HCT116 (cell line): ENCODE data around the gene PIP4K2C. TPM values are rescaled to one million over a fixed set of nuclear protein-coding genes. Genes with fewer than 3 reads are reported as not detected.
"Not testable (repeated sequence)": the region's sequence is repeated elsewhere in the genome, so short reads cannot be mapped to it uniquely, and the experiment has no call there.

ENCODE experiments used
- ATAC-seq: fragments of 200-7000 bp; cut with Tn5 transposase; 2 replicates; pipeline ENCODE4 v1.9.1; 2020; ENCODE audit warnings: mild to moderate bottlenecking, moderate library complexity
- BruUV-seq: library from RNA; stranded (reverse); fragments of 400-500 nt; replicated peaks from 2 replicates; lab custom pipeline; 2021; lab: Mats Ljungman, UMichigan
- CTCF ChIA-PET: fragments of 300-600 bp; sonication (Branson Sonifier 250); formaldehyde crosslinking; loops from one replicate; lab custom pipeline; 2021; ENCODE audit warnings: antibody characterized with exemption; lab: Charles Lee
- POLR2A ChIA-PET: fragments of 300-600, 350-600 bp; sonication (Branson Sonifier 250); formaldehyde crosslinking; loops from one replicate; lab custom pipeline; 2021; ENCODE audit warnings: antibody characterized with exemption; lab: Charles Lee
- RAD21 ChIA-PET, 2 experiments: fragments of 300-600 bp; sonication (Branson Sonifier 250); formaldehyde crosslinking; loops; one replicate each; lab custom pipeline; 2023; ENCODE audit warnings: low total read pairs in 2 of 2; ENCODE audit not compliant: uncharacterized antibody in 2 of 2, unreplicated experiment in 2 of 2, low non-redundant PET in 1 of 2; lab: Charles Lee
- DNase-seq: peaks from one replicate; pipeline ENCODE4 v3.0.0-alpha.2; 2010; ENCODE audit warnings: low read depth, low spot score
- H2AFZ ChIP-seq: fragments of 200-600 bp; shearing (Covaris generic), sonication (generic); 2 replicates; pipeline ENCODE4 v1.6.1; 2017; ENCODE audit warnings: low read depth, mixed run types, mixed read lengths, antibody characterized with exemption, low read length; ENCODE audit not compliant: poor library complexity, severe bottlenecking
- H3K27ac ChIP-seq: 2 replicates; pipeline ENCODE4 v1.5.1; 2012; ENCODE audit warnings: low read depth, low read length
- H3K27me3 ChIP-seq: fragments of 200-600 bp; sonication (generic); 2 replicates; pipeline ENCODE4 v1.6.1; 2016; ENCODE audit warnings: mixed run types, low read length, mixed read lengths; ENCODE audit not compliant: insufficient read depth
- H3K36me3 ChIP-seq, 2 experiments: fragments of 200-500 bp in 1 of 2; fragments of 200-600 bp in 1 of 2; sonication (Bioruptor generic) in 1 of 2; sonication (generic) in 1 of 2; 2 replicates each; pipeline versions ENCODE4 v1.5.1 to v1.6.1; 2014 to 2016; ENCODE audit warnings: low read length in 2 of 2, inconsistent platforms in 1 of 2, mixed read lengths in 1 of 2, mixed run types in 1 of 2; ENCODE audit not compliant: insufficient read depth in 2 of 2, control insufficient read depth in 1 of 2
- H3K4me1 ChIP-seq, 2 experiments: fragments of 200-600 bp in 1 of 2; sonication (generic) in 1 of 2; 2 replicates each; pipeline versions ENCODE4 v1.5.1 to v1.6.1; 2012 to 2017; ENCODE audit warnings: low read length in 2 of 2, inconsistent platforms in 1 of 2, mild to moderate bottlenecking in 1 of 2, mixed read lengths in 1 of 2, mixed run types in 1 of 2, moderate library complexity in 1 of 2; ENCODE audit not compliant: insufficient read depth in 2 of 2, control insufficient read depth in 1 of 2
- H3K4me2 ChIP-seq: fragments of 200-600 bp; sonication (generic); 2 replicates; pipeline ENCODE4 v1.6.1; 2017; ENCODE audit warnings: mixed run types, low read length, mixed read lengths
- H3K4me3 ChIP-seq, 2 experiments: fragments of 200-600 bp in 1 of 2; sonication (generic) in 1 of 2; replicated peaks in 1 of 2; 2 replicates each; pipeline ENCODE4 v1.5.1; 2011 to 2016; ENCODE audit warnings: low read length in 2 of 2, control low read depth in 1 of 2, low read depth in 1 of 2, mild to moderate bottlenecking in 1 of 2, mixed read lengths in 1 of 2, mixed run types in 1 of 2
- H3K79me2 ChIP-seq: fragments of 200-600 bp; sonication (generic); 2 replicates; pipeline ENCODE4 v1.6.1; 2017; ENCODE audit warnings: mild to moderate bottlenecking, mixed run types, low read length, moderate library complexity, mixed read lengths; ENCODE audit not compliant: insufficient read depth
- H3K9ac ChIP-seq: fragments of 200-600 bp; sonication (generic); 2 replicates; pipeline ENCODE4 v1.6.1; 2016; ENCODE audit warnings: low read length, mixed read lengths
- H3K9me2 ChIP-seq: fragments of 200-600 bp; sonication (generic), shearing (Covaris generic); 2 replicates; pipeline ENCODE4 v1.6.1; 2017; ENCODE audit warnings: mixed run types, mild to moderate bottlenecking, moderate library complexity; ENCODE audit not compliant: insufficient read depth
- H3K9me3 ChIP-seq, 2 experiments: fragments of 200-500 bp in 1 of 2; fragments of 200-600 bp in 1 of 2; sonication (Bioruptor generic) in 1 of 2; sonication (generic) in 1 of 2; 2 replicates each; pipeline ENCODE4 v1.6.1; 2014 to 2017; ENCODE audit warnings: low read length in 2 of 2, mixed read lengths in 2 of 2, inconsistent platforms in 1 of 2, low read depth in 1 of 2, mild to moderate bottlenecking in 1 of 2, mixed run types in 1 of 2, moderate library complexity in 1 of 2; ENCODE audit not compliant: control insufficient read depth in 1 of 2, insufficient read depth in 1 of 2
- H4K20me1 ChIP-seq: fragments of 200-600 bp; sonication (generic), shearing (Covaris generic); 2 replicates; pipeline ENCODE4 v1.6.1; 2017; ENCODE audit warnings: mixed run types, mild to moderate bottlenecking, moderate library complexity; ENCODE audit not compliant: insufficient read depth
- CBX3 ChIP-seq: IDR thresholded peaks from 2 replicates; pipeline ENCODE4 v1.6.1; 2012; ENCODE audit warnings: low read depth
- CEBPB ChIP-seq: IDR thresholded peaks from 2 replicates; pipeline ENCODE4 v1.6.1; 2012; ENCODE audit warnings: low read depth
- EGR1 ChIP-seq: IDR thresholded peaks from 2 replicates; pipeline ENCODE4 v1.6.1; 2012; ENCODE audit warnings: low read depth
- EZH2 ChIP-seq: fragments of 200-600 bp; sonication (generic); IDR thresholded peaks from 2 replicates; pipeline ENCODE4 v1.6.1; 2017; ENCODE audit warnings: antibody characterized with exemption, mixed run types
- EZH2phosphoT487 ChIP-seq: fragments of 200-600 bp; IDR thresholded peaks from 2 replicates; pipeline ENCODE4 v1.6.1; 2018; ENCODE audit warnings: antibody characterized with exemption, borderline replicate concordance
- POLR2A ChIP-seq: IDR thresholded peaks from 2 replicates; pipeline ENCODE4 v1.7.0; 2011; ENCODE audit warnings: borderline replicate concordance; ENCODE audit not compliant: insufficient read depth, insufficient read length; ENCODE audit errors: extremely low read depth
- POLR2AphosphoS5 ChIP-seq: IDR thresholded peaks from 2 replicates; pipeline ENCODE4 v1.6.1; 2011; ENCODE audit warnings: mild to moderate bottlenecking, low read depth, low read length, moderate library complexity
- SIN3A ChIP-seq: IDR thresholded peaks from 2 replicates; pipeline ENCODE4 v1.6.1; 2012; ENCODE audit warnings: low read depth
- SP1 ChIP-seq: IDR thresholded peaks from 2 replicates; pipeline ENCODE4 v1.6.1; 2012; ENCODE audit warnings: low read depth
- TCF7L2 ChIP-seq: IDR thresholded peaks from 2 replicates; pipeline ENCODE4 v1.7.0; 2011; ENCODE audit warnings: borderline replicate concordance, inconsistent platforms; ENCODE audit not compliant: insufficient read depth, insufficient read length; ENCODE audit errors: extremely low read depth
- YY1 ChIP-seq: IDR thresholded peaks from 2 replicates; pipeline ENCODE4 v1.6.1; 2011; ENCODE audit warnings: low read length, low read depth, moderate library complexity, mild to moderate bottlenecking; ENCODE audit not compliant: insufficient replicate concordance; ENCODE audit errors: extremely low read depth
- ZFX ChIP-seq: fragments of 450-650 bp; IDR thresholded peaks from 2 replicates; pipeline ENCODE4 v1.6.1; 2017
- intact Hi-C: fragments of 100-400 bp; cut with micrococcal nuclease; formaldehyde crosslinking; loops from 2 replicates; pipeline ENCODE4 v1.10.0; 2022
- total RNA-seq: library from RNA; stranded (reverse); gene quantifications from one replicate; pipeline ENCODE4 v1.2.1, GENCODE V29; 2021; ENCODE audit not compliant: unreplicated experiment
- TF ChIP-seq, protein P1 (sequence below): IDR thresholded peaks from 2 replicates; pipeline ENCODE4 v1.6.1; 2011; ENCODE audit warnings: mild to moderate bottlenecking, low read length, moderate library complexity; ENCODE audit not compliant: insufficient replicate concordance; ENCODE audit errors: extremely low read depth

PIP4K2C gene
- total RNA-seq, 1 experiment from 2014 or later = 38.4 TPM

DNA sequence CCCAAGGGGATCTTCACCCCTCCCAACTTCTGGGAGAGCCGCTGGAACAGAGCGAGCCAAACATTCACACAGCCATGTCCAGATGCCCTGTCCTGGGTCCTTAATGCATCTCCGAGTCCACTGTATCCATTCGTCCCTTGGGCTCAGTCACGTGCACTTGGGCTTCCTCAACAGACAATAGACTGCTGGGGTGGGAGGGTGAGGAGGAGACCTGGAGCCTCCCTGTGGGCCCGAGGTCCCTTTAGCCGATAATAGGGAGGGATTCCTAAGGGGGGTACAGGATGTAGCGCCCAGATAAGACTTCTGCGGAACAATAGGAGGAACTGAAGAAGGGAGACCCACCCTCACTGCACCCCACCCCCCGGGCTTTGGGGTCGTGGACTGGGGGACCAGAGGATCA, 26.9 kb downstream of the PIP4K2C start (continued):
- TF ChIP-seq TCF7L2 (no peak), YY1 (no peak), CBX3 (no peak), EZH2phosphoT487 (no peak), POLR2AphosphoS5 (no peak)

DNA sequence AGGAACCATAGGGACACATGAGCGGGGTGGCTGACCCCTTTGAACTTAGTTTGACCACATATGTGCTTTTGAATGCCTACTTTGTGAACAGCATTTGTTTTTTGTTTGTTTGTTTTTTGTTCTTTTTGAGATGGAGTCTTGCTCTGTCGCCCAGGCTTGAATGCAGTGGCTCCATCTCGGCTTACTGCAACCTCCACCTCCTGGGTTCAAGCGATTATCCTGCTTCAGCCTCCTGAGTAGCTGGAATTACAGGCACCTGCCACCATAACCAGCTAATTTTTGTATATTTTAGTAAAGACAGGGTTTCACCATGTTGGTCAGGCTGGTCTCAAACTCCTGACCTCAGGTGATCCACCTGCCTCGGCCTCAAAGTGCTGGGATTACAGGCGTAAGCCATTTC, 27.4 kb downstream of the PIP4K2C start:
- BruUV-seq, H4K20me1 ChIP-seq, H3K27ac ChIP-seq, H3K79me2 ChIP-seq, ATAC-seq, H3K4me3 ChIP-seq, H3K9ac ChIP-seq, DNase-seq, H3K4me2 ChIP-seq, H2AFZ ChIP-seq, RAD21 ChIA-PET, POLR2A ChIA-PET, H3K4me1 ChIP-seq, H3K9me2 ChIP-seq, H3K36me3 ChIP-seq, H3K27me3 ChIP-seq, intact Hi-C loops, H3K9me3 ChIP-seq: not testable (repeated sequence)
- CTCF ChIA-PET = interaction anchor here (0.6 kb wide), 1 partner anchor 16 kb away, joined by 4 read pairs; no protein-coding TSS in a partner anchor

DNA sequence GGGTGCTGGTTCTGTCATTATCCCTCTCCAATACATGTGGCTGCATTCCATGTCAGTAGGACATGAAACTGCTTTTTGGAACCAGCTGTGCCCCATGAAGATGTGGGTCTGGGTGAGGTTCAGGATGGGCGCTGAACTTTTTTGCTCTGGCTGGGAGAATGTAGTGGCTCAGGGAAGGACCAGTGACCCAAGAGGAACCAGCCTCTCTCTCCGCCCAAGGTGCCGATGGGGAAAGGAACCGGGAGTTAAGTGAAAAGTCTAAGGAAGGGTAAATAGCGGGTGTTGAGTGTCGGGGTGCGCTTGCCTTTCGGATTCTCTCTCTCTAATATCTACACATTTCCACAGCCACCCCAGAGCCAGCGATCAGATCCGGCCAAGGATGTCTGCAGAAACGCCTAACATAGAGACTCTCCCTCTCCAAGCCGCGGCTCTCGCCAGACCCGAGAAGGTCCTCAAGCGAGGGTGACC, 28.0 kb downstream of the PIP4K2C start:
- ATAC-seq = no peak
- H3K27ac ChIP-seq = no peak overlapping the region
- TF ChIP-seq EZH2 (no peak), TCF7L2 (no peak), CEBPB (no peak), EGR1 (no peak), CBX3 (no peak), SP1 (no peak), ZFX (no peak), POLR2A (no peak), SIN3A (no peak)
- TF ChIP-seq, protein P1, sequence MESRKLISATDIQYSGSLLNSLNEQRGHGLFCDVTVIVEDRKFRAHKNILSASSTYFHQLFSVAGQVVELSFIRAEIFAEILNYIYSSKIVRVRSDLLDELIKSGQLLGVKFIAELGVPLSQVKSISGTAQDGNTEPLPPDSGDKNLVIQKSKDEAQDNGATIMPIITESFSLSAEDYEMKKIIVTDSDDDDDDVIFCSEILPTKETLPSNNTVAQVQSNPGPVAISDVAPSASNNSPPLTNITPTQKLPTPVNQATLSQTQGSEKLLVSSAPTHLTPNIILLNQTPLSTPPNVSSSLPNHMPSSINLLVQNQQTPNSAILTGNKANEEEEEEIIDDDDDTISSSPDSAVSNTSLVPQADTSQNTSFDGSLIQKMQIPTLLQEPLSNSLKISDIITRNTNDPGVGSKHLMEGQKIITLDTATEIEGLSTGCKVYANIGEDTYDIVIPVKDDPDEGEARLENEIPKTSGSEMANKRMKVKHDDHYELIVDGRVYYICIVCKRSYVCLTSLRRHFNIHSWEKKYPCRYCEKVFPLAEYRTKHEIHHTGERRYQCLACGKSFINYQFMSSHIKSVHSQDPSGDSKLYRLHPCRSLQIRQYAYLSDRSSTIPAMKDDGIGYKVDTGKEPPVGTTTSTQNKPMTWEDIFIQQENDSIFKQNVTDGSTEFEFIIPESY = no peak

More for the DNA sequence above, 28.0 kb downstream of the PIP4K2C start:
- no peak overlapping the region for H2AFZ ChIP-seq
- BruUV-seq = no TSS peak
- H3K9ac ChIP-seq = no peak overlapping the region
- H3K4me1 ChIP-seq = peaks cover 0 to 2% of the 10 kb centered on the region in 2 experiments; a peak in 1 of 4 replicates
- H3K9me3 ChIP-seq = no peaks in the 10 kb centered on the region
- no peak for DNase-seq
- no peaks in the 10 kb centered on the region for H3K79me2 ChIP-seq
- no peak overlapping the region for H3K4me3 ChIP-seq
- peaks cover 4% of the 10 kb centered on the region; the same call in 1 of the 2 replicates for H3K27me3 ChIP-seq
- CTCF ChIA-PET = interaction anchor here (0.6 to 1.2 kb wide), 3 partner anchors 15 to 36 kb away, joined by 3 to 4 read pairs (median 3); no protein-coding TSS in a partner anchor
- POLR2A ChIA-PET = no interaction called here
- no peak overlapping the region for H3K4me2 ChIP-seq
- no peaks in the 10 kb centered on the region for H4K20me1 ChIP-seq
- H3K36me3 ChIP-seq = no peaks in the 10 kb centered on the region
- RAD21 ChIA-PET = interaction anchor here in 1 of 2 experiments (0.6 kb wide), 1 partner anchor 174 kb away, joined by 4 read pairs; no protein-coding TSS in a partner anchor
- intact Hi-C loops = no loop called here
- no peaks in the 10 kb centered on the region for H3K9me2 ChIP-seq
